OCI-LY1 (cell line): ENCODE data around the gene NFIA.

Experiments
- EZH2 ChIP-seq: fragments of 200-600 bp; sonication (generic), shearing (Covaris generic); IDR thresholded peaks from 2 replicates; pipeline ENCODE4 v1.8.0; 2017; ENCODE audit warnings: borderline replicate concordance, mixed run types, mild to moderate bottlenecking, antibody characterized with exemption, low read length, moderate library complexity, mixed read lengths
- TF ChIP-seq, protein P1 (sequence below): fragments of 200-600 bp; sonication (generic), shearing (Covaris generic); IDR thresholded peaks from 2 replicates; pipeline ENCODE4 v1.5.1; 2017; ENCODE audit warnings: mild to moderate bottlenecking, antibody characterized with exemption, low read length, moderate library complexity, mixed read lengths

DNA sequence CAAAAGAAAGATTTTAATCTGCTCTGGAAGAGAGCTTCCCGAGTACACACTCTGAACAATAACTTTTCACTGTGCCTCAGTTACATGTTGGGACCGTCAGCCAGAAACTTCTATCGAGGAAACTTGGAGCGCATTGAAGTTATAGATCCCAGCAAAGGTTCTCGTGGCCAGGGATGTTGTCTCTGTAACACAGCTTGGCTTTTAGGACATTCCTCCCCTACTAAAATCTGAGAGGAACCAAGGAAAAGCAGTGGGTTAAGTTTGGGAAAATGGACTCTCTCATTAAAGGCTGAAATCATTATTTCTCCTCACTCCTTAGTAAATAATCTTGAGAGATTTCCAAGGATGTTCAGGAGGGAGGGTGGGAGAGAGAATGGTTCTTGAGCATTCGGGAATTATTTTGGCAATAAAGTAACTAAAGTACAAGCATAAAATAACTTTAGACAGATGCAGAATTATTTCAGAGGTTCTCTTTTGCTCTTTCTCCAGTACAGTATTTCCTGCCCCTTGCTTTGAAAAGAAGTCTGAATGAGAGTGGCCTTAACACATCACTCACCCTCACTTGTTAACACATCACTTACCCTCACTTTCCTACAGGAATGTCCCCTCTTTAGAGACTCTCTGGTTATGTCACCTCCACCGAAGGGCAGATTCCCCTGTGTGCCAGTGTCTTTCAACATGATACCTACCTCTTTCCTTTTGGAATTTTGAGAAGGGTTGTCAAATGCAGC lies 1.8 kb upstream of the NFIA start:
- TF ChIP-seq, protein P1, sequence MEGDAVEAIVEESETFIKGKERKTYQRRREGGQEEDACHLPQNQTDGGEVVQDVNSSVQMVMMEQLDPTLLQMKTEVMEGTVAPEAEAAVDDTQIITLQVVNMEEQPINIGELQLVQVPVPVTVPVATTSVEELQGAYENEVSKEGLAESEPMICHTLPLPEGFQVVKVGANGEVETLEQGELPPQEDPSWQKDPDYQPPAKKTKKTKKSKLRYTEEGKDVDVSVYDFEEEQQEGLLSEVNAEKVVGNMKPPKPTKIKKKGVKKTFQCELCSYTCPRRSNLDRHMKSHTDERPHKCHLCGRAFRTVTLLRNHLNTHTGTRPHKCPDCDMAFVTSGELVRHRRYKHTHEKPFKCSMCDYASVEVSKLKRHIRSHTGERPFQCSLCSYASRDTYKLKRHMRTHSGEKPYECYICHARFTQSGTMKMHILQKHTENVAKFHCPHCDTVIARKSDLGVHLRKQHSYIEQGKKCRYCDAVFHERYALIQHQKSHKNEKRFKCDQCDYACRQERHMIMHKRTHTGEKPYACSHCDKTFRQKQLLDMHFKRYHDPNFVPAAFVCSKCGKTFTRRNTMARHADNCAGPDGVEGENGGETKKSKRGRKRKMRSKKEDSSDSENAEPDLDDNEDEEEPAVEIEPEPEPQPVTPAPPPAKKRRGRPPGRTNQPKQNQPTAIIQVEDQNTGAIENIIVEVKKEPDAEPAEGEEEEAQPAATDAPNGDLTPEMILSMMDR: no peak
- no peak for TF ChIP-seq EZH2
